Esophagus squamous epithelium (tissue), 5 donors: Measurements from ENCODE around the gene ZNF532. TPM values are rescaled to one million over a fixed set of nuclear protein-coding genes. Genes with fewer than 3 reads are reported as not detected.

Experiments
- DNase-seq: peaks from one replicate; lab custom pipeline; 2025; lab: John Stamatoyannopoulos, UW
- H3K27ac ChIP-seq, 4 donors: fragments of 200-600 bp; sonication (generic); one replicate each; pipeline ENCODE4 v1.5.1; 2016 to 2019; ENCODE audit warnings: mild to moderate bottlenecking in 1 of 4
- H3K27me3 ChIP-seq, 4 donors: fragments of 200-600 bp; sonication (generic); 1 replicate in 3 of 4; 2 replicates in 1 of 4; pipeline versions ENCODE4 v1.5.1 to v1.6.0; 2017 to 2021; ENCODE audit warnings: antibody characterized with exemption in 1 of 4
- H3K36me3 ChIP-seq, 3 donors: fragments of 200-600 bp; sonication (generic); one replicate each; pipeline ENCODE4 v1.5.1; 2016 to 2019
- H3K4me1 ChIP-seq, 3 donors: fragments of 200-600 bp; sonication (generic); one replicate each; pipeline ENCODE4 v1.5.1; 2017 to 2019
- H3K4me3 ChIP-seq, 4 donors: fragments of 200-600 bp; sonication (generic); 1 replicate in 3 of 4; 2 replicates in 1 of 4; pipeline ENCODE4 v1.5.1; 2016 to 2019; ENCODE audit warnings: mild to moderate bottlenecking in 2 of 4, moderate library complexity in 1 of 4
- H3K9me3 ChIP-seq, 3 donors: fragments of 200-600 bp; sonication (generic); one replicate each; pipeline ENCODE4 v1.5.1; 2016 to 2019
- CTCF ChIP-seq, 6 experiments: fragments of 450-650 bp in 4 of 6; fragments of 200-600 bp in 2 of 6; sonication (generic) in 2 of 6; IDR thresholded peaks; one replicate each; pipeline ENCODE4 v1.5.1; 2016 to 2019; ENCODE audit warnings: antibody characterized with exemption in 6 of 6, mild to moderate bottlenecking in 4 of 6, moderate library complexity in 4 of 6
- POLR2A ChIP-seq, 4 donors: fragments of 450-650 bp; IDR thresholded peaks; one replicate each; pipeline ENCODE4 v1.6.1; 2017; ENCODE audit warnings: antibody characterized with exemption in 4 of 4, mild to moderate bottlenecking in 4 of 4, moderate library complexity in 3 of 4
- WGBS, 2 donors: methylation state at CpG; one replicate each; pipeline ENCODE4 v1.1.5; 2018; 5-methylcytosine and 5-hydroxymethylcytosine counted together
- intact Hi-C: fragments of 100-400 bp; cut with DNase I; formaldehyde crosslinking; loops from one replicate; pipeline ENCODE4 v1.15.0; 2022
- total RNA-seq, 4 donors: library from RNA; depleted of rRNA; stranded (reverse); fragments of >200 nt; gene quantifications; one replicate each; pipeline ENCODE4 v1.1.0, GENCODE V29; 2016
- donor health status: DM: yes; HTN: yes; CAD: no.

Gene ZNF532
- total RNA-seq, 4 donors from 2014 or later, result 30.7 to 52.3 (median 32.6) TPM

GRCh38 chr18:59026364-59026763, 161.7 kb downstream of the ZNF532 start:
- no peak for TF ChIP-seq POLR2A (IDR thresholded peaks at IDR 0.05)
- TF ChIP-seq CTCF (IDR thresholded peaks at IDR 0.05), result no peak
- 45 to 73% methylated on average over 4 to 5 of the region's 6 CpGs for WGBS, 2 donors
- H3K27me3 ChIP-seq, result no peaks in the 10 kb centered on the region
- no peak overlapping the region for H3K27ac ChIP-seq
- H3K36me3 ChIP-seq, result no peaks in the 10 kb centered on the region
- H3K9me3 ChIP-seq, result no peaks in the 10 kb centered on the region
- intact Hi-C loops, result no loop called here
- H3K4me1 ChIP-seq, result peaks cover 0 to 19% (median 0%) of the 10 kb centered on the region in 3 donors
- DNase-seq, result no peak
- H3K4me3 ChIP-seq, result no peak overlapping the region

- H3K27me3 ChIP-seq, result no peaks in the 10 kb centered on the region
- H3K4me1 ChIP-seq, result peaks cover 0 to 13% (median 0%) of the 10 kb centered on the region in 3 donors
- no peaks in the 10 kb centered on the region for H3K36me3 ChIP-seq
- no peak for TF ChIP-seq CTCF (IDR thresholded peaks at IDR 0.05)
- no peak for TF ChIP-seq POLR2A (IDR thresholded peaks at IDR 0.05)
- intact Hi-C loops, result no loop called here
- H3K27ac ChIP-seq, result no peak overlapping the region
- whole genome bisulfite sequencing, 2 donors, result 63 to 74% methylated on average over 12 of the region's 12 CpGs
- H3K4me3 ChIP-seq, result no peak overlapping the region
- H3K9me3 ChIP-seq, result no peaks in the 10 kb centered on the region
- no peak for DNase-seq
These were observed 162.2 kb downstream of the ZNF532 start for GRCh38 chr18:59026831-59027410.

GRCh38 chr18:59029663-59030429, 165.2 kb downstream of the ZNF532 start:
- intact Hi-C loops, result no loop called here
- no peak overlapping the region for H3K4me3 ChIP-seq
- TF ChIP-seq POLR2A (IDR thresholded peaks at IDR 0.05), result no peak
- H3K27ac ChIP-seq, result no peak overlapping the region
- no peaks in the 10 kb centered on the region for H3K27me3 ChIP-seq
- no peaks in the 10 kb centered on the region for H3K9me3 ChIP-seq
- no peak for DNase-seq
- H3K36me3 ChIP-seq, result no peaks in the 10 kb centered on the region
- 81 to 89% methylated on average over 12 to 15 of the region's 23 CpGs for WGBS, 2 donors
- H3K4me1 ChIP-seq, result no peaks in the 10 kb centered on the region

GRCh38 chr18:59032308-59032707, 167.6 kb downstream of the ZNF532 start:
- Histone ChIP-seq H3K4me3 (no peak overlapping the region), H3K27ac (no peak overlapping the region), H3K9me3 (no peaks in the 10 kb centered on the region), H3K36me3 (no peaks in the 10 kb centered on the region), H3K27me3 (no peaks in the 10 kb centered on the region), H3K4me1 (no peaks in the 10 kb centered on the region)
- DNase-seq, result no peak
- WGBS, 2 donors, result 87% methylated on average over 7 of the region's 8 CpGs; no CpG with 5 or more reads in 1 of the 2 donors
- intact Hi-C loops, result no loop called here
- TF ChIP-seq POLR2A (IDR thresholded peaks at IDR 0.05), result no peak
- TF ChIP-seq CTCF (IDR thresholded peaks at IDR 0.05), result no peak

GRCh38 chr18:59033359-59033758, 168.7 kb downstream of the ZNF532 start:
- TF ChIP-seq POLR2A (IDR thresholded peaks at IDR 0.05) (no peak), CTCF (IDR thresholded peaks at IDR 0.05) (no peak)
- Histone ChIP-seq H3K4me1 (no peaks in the 10 kb centered on the region), H3K9me3 (no peaks in the 10 kb centered on the region), H3K27ac (no peak overlapping the region), H3K27me3 (no peaks in the 10 kb centered on the region), H3K4me3 (no peak overlapping the region), H3K36me3 (no peaks in the 10 kb centered on the region)
- DNase-seq, result no peak
- intact Hi-C loops, result no loop called here
- WGBS, 2 donors, result 63 to 80% methylated on average over 3 of the region's 3 CpGs
